K562 (cell line): Measurements from ENCODE around the gene MADCAM1. TPM values are rescaled to one million over a fixed set of nuclear protein-coding genes. Genes with fewer than 3 reads are reported as not detected.

Experiments
- CCAR2 ChIP-seq: fragments of 200-400 bp; formaldehyde crosslinking; IDR thresholded peaks from 2 replicates; pipeline ENCODE4 v1.6.1; 2017; ENCODE audit warnings: mild to moderate bottlenecking, low read depth, low read length
- GABPA ChIP-seq: fragments of 200-800 bp; sonication (Bioruptor generic); conservative IDR thresholded peaks from 2 replicates; pipeline ENCODE4 v1.6.1; 2016; ENCODE audit warnings: low read depth, missing genetic modification characterization, missing compliant biosample characterization
- HMG20A ChIP-seq: fragments of 450-650 bp; formaldehyde crosslinking; conservative IDR thresholded peaks from 2 replicates; pipeline ENCODE4 v1.4.0; 2020; ENCODE audit warnings: mild to moderate bottlenecking, mixed read lengths
- HSF4 ChIP-seq: fragments of 250-450 bp; sonication (Bioruptor Pico); IDR thresholded peaks from 2 replicates; pipeline ENCODE4 v2.1.2; 2022; ENCODE audit warnings: mild to moderate bottlenecking, moderate library complexity, borderline replicate concordance
- NCOA1 ChIP-seq: fragments of 450-650 bp; IDR thresholded peaks from 2 replicates; pipeline ENCODE4 v1.6.1; 2016; ENCODE audit warnings: low read depth
- NFE2L1 ChIP-seq: fragments of 450-650 bp; IDR thresholded peaks from 2 replicates; pipeline ENCODE4 v1.6.1; 2016; ENCODE audit warnings: missing genetic modification characterization, low read depth, mild to moderate bottlenecking, missing compliant biosample characterization, moderate library complexity, borderline replicate concordance
- PYGO2 ChIP-seq: fragments of 450-650 bp; IDR thresholded peaks from 2 replicates; pipeline ENCODE4 v1.6.1; 2016; ENCODE audit warnings: mild to moderate bottlenecking, missing genetic modification characterization, moderate library complexity, missing compliant biosample characterization
- SMC3 ChIP-seq: conservative IDR thresholded peaks from 2 replicates; pipeline ENCODE4 v1.6.1; 2011; ENCODE audit warnings: low read depth, low read length, improper control_type of control experiment; ENCODE audit not compliant: insufficient read depth
- SREBF2 ChIP-seq: sonication (generic); formaldehyde crosslinking; IDR thresholded peaks from 2 replicates; pipeline ENCODE4 v1.4.0; 2020; ENCODE audit warnings: mild to moderate bottlenecking, missing genetic modification reagents
- TCFL5 ChIP-seq: fragments of 250-450 bp; sonication (Bioruptor Pico); conservative IDR thresholded peaks from 2 replicates; pipeline ENCODE4 v1.6.1; 2021; ENCODE audit warnings: mild to moderate bottlenecking, moderate library complexity, matching md5 sums
- TOE1 ChIP-seq, 2 experiments: fragments of 450-650 bp in 1 of 2; sonication (generic) in 1 of 2; formaldehyde crosslinking in 1 of 2; IDR thresholded peaks; 2 replicates each; pipeline versions ENCODE4 v1.7.1 to v1.8.0; 2016 to 2022; ENCODE audit warnings: borderline replicate concordance in 2 of 2, mild to moderate bottlenecking in 2 of 2, antibody characterized with exemption in 1 of 2, inconsistent platforms in 1 of 2, low read depth in 1 of 2, missing genetic modification reagents in 1 of 2, moderate library complexity in 1 of 2
- polyA plus RNA-seq, 8 experiments: library from polyadenylated mRNA; depleted of rRNA in 4 of 8; stranded (reverse) in 5 of 8; unstranded in 3 of 8; fragments of >200 nt; fragmentation: Nextera tagmentation in 2 of 8; fragmentation: Illumina TruSeq in 1 of 8; extraction: Ambion mirVana in 2 of 8; extraction: Trizol in 1 of 8; gene quantifications; 2 replicates each; pipeline versions ENCODE4 v1.2.1 to v1.2.3, GENCODE V29; 2011 to 2014; ENCODE audit warnings: inconsistent platforms in 1 of 8, missing spikeins in 1 of 8
- total RNA-seq, 7 experiments: library from RNA; depleted of rRNA in 6 of 7; stranded (reverse); fragments of >200 nt in 6 of 7; fragmentation: Illumina TruSeq in 2 of 7; extraction: Trizol in 2 of 7; gene quantifications; 2 replicates each; pipeline versions ENCODE4 v1.2.1 to v1.2.3, GENCODE V29; 2011 to 2021; ENCODE audit warnings: low replicate concordance in 1 of 7
- TF ChIP-seq, protein P1 (sequence below), 2 experiments: fragments of 450-650 bp; conservative IDR thresholded peaks; 2 replicates each; pipeline ENCODE4 v1.6.1; 2017; ENCODE audit warnings: mild to moderate bottlenecking in 2 of 2, moderate library complexity in 2 of 2
- TF ChIP-seq, protein P2 (sequence below): fragments of 450-650 bp; formaldehyde crosslinking; IDR thresholded peaks from 2 replicates; pipeline ENCODE4 v1.4.0; 2020; ENCODE audit warnings: mild to moderate bottlenecking, mixed read lengths
- TF ChIP-seq, protein P3 (sequence below): IDR thresholded peaks from 2 replicates; pipeline ENCODE4 v1.6.1; 2011; ENCODE audit not compliant: insufficient read length; ENCODE audit errors: extremely low read depth
- TF ChIP-seq, protein P4 (sequence below): sonication (generic); formaldehyde crosslinking; IDR thresholded peaks from 2 replicates; pipeline ENCODE4 v1.8.0; 2022; ENCODE audit warnings: missing genetic modification reagents, mild to moderate bottlenecking, borderline replicate concordance
- TF ChIP-seq, protein P5 (sequence below): fragments of 200-800 bp; sonication (Bioruptor generic); IDR thresholded peaks from 2 replicates; pipeline ENCODE4 v1.6.1; 2017; ENCODE audit warnings: missing genetic modification characterization, missing compliant biosample characterization
- TF ChIP-seq, protein P6 (sequence below): fragments of 450-650 bp; IDR thresholded peaks from 2 replicates; pipeline ENCODE4 v1.6.1; 2016; ENCODE audit warnings: borderline replicate concordance

The MADCAM1 gene
- total and polyA plus RNA-seq, 9 of the 15 experiments (the other 6 are each of a cell fraction or from before 2014, with no cell fraction given) = 0.09 to 0.36 (median 0.09) TPM; not detected in 6

DNA sequence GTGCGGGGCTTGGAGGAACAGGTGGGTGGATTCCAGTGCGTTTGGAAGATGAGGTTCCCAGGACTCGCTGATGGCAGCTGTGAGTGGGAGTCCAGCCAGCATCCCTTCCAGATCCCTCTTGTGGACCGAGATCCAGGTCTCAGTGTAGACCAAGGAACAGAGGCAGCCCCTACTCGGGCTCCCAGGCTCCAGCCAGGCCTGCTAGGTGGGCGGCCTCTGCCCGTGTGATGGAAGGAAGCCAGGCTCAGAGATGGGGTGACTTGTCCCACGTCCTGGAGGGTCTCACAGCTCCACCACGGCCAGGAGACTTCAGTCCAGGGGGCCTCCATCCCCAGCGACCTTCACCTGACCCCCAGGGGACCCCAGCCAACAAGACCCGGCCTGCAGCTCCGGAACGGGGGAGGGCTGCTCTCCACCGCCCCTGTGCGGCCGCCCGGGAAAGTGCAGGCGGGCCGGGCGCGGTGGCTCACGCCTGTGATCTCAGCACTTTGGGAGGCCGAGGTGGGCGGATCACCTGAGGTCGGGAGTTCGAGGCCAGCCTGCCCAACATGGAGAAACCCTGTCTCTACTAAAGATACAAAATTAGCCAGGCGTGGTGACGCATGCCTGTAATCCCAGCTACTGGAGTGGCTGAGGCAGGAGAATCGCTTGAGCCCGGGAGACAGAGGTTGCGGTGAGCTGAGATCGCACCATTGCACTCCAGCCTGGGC, 729 bp upstream of the MADCAM1 start (continued):
- TF ChIP-seq, protein P1, sequence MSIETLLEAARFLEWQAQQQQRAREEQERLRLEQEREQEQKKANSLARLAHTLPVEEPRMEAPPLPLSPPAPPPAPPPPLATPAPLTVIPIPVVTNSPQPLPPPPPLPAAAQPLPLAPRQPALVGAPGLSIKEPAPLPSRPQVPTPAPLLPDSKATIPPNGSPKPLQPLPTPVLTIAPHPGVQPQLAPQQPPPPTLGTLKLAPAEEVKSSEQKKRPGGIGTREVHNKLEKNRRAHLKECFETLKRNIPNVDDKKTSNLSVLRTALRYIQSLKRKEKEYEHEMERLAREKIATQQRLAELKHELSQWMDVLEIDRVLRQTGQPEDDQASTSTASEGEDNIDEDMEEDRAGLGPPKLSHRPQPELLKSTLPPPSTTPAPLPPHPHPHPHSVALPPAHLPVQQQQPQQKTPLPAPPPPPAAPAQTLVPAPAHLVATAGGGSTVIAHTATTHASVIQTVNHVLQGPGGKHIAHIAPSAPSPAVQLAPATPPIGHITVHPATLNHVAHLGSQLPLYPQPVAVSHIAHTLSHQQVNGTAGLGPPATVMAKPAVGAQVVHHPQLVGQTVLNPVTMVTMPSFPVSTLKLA (conservative IDR thresholded peaks at IDR 0.05) = no peak
- TF ChIP-seq, protein P2, sequence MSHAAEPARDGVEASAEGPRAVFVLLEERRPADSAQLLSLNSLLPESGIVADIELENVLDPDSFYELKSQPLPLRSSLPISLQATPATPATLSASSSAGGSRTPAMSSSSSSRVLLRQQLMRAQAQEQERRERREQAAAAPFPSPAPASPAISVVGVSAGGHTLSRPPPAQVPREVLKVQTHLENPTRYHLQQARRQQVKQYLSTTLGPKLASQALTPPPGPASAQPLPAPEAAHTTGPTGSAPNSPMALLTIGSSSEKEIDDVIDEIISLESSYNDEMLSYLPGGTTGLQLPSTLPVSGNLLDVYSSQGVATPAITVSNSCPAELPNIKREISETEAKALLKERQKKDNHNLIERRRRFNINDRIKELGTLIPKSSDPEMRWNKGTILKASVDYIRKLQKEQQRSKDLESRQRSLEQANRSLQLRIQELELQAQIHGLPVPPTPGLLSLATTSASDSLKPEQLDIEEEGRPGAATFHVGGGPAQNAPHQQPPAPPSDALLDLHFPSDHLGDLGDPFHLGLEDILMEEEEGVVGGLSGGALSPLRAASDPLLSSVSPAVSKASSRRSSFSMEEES (CRISPR knock-in tag) = no peak
- TF ChIP-seq, protein P3, sequence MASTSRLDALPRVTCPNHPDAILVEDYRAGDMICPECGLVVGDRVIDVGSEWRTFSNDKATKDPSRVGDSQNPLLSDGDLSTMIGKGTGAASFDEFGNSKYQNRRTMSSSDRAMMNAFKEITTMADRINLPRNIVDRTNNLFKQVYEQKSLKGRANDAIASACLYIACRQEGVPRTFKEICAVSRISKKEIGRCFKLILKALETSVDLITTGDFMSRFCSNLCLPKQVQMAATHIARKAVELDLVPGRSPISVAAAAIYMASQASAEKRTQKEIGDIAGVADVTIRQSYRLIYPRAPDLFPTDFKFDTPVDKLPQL = no peak
- no peak for TF ChIP-seq NFE2L1 (tag)
- TF ChIP-seq HSF4 (CRISPR knock-in tag) = no peak
- TF ChIP-seq PYGO2 (tag) = no peak
- TF ChIP-seq TCFL5 (CRISPR knock-in tag) = no peak
- no peak for TF ChIP-seq GABPA (tag)
- no peak for TF ChIP-seq HMG20A (CRISPR knock-in tag)
- TF ChIP-seq, protein P4, sequence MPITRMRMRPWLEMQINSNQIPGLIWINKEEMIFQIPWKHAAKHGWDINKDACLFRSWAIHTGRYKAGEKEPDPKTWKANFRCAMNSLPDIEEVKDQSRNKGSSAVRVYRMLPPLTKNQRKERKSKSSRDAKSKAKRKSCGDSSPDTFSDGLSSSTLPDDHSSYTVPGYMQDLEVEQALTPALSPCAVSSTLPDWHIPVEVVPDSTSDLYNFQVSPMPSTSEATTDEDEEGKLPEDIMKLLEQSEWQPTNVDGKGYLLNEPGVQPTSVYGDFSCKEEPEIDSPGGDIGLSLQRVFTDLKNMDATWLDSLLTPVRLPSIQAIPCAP (CRISPR knock-in tag) = no peak
- TF ChIP-seq SMC3 = 0 out of 2 replicates have a peak, but pooled peaks have one; percentile 24
- no peak for TF ChIP-seq SREBF2
- TF ChIP-seq TOE1 (IDR thresholded peaks at IDR 0.05; ENCODE audit: borderline replicate concordance) = peak; percentile 47; the same call in 1 of the 2 replicates
- TF ChIP-seq TOE1 (CRISPR knock-in tag; IDR thresholded peaks at IDR 0.05; ENCODE audit: borderline replicate concordance, low read depth) = no peak
- no peak for TF ChIP-seq CCAR2
- TF ChIP-seq, protein P5, sequence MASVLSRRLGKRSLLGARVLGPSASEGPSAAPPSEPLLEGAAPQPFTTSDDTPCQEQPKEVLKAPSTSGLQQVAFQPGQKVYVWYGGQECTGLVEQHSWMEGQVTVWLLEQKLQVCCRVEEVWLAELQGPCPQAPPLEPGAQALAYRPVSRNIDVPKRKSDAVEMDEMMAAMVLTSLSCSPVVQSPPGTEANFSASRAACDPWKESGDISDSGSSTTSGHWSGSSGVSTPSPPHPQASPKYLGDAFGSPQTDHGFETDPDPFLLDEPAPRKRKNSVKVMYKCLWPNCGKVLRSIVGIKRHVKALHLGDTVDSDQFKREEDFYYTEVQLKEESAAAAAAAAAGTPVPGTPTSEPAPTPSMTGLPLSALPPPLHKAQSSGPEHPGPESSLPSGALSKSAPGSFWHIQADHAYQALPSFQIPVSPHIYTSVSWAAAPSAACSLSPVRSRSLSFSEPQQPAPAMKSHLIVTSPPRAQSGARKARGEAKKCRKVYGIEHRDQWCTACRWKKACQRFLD (CRISPR knock-in tag) = no peak
- no peak for TF ChIP-seq NCOA1
- TF ChIP-seq, protein P6, sequence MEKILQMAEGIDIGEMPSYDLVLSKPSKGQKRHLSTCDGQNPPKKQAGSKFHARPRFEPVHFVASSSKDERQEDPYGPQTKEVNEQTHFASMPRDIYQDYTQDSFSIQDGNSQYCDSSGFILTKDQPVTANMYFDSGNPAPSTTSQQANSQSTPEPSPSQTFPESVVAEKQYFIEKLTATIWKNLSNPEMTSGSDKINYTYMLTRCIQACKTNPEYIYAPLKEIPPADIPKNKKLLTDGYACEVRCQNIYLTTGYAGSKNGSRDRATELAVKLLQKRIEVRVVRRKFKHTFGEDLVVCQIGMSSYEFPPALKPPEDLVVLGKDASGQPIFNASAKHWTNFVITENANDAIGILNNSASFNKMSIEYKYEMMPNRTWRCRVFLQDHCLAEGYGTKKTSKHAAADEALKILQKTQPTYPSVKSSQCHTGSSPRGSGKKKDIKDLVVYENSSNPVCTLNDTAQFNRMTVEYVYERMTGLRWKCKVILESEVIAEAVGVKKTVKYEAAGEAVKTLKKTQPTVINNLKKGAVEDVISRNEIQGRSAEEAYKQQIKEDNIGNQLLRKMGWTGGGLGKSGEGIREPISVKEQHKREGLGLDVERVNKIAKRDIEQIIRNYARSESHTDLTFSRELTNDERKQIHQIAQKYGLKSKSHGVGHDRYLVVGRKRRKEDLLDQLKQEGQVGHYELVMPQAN = 0 out of 2 replicates have a peak, but pooled peaks have one; percentile 47
